ENCODE measurements around the gene LRRC3. TPM values are rescaled to one million over a fixed set of nuclear protein-coding genes. Genes with fewer than 3 reads are reported as not detected.

The LRRC3 gene
- total and polyA plus RNA-seq, 2 of the 4 experiments (the other 2 are of a cell fraction) = under 0.01 to 0.38 TPM

DNA sequence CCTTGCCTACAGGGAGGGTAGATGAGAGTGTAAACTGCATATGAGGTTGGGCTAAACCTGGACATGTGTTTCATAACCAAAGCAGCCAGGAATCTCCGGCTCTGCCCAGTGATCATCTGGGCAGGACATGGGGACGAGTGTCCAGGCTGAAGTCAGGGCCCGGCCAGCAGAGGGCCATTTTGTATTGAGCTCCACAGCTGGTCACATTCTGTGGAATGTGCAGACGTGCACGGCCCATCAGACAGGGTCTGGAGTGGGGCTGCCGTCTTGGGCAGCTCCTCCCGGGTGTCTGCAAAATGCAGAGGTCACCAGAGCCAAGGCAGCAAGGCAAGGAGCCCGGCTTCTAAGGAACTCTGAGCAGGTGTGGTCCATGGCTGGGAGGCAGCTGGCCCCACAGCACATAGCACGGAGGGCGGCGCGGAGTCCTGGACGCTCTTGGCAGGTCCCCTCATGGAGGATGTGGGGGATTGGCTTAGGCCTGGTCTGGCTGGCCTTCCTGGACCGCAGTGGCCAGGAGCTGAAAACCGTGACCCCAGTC, 6.2 kb downstream of the LRRC3 start:
- H3K56ac ChIP-seq (ENCODE audit: extremely low read depth, insufficient read depth, low read length) = no peak overlapping the region
- H3K4ac ChIP-seq (ENCODE audit: low read depth, low read length) = no peak overlapping the region
- H3K27me3 ChIP-seq (ENCODE audit: control insufficient read depth, insufficient read depth, low read length) = no peaks in the 10 kb centered on the region
- DNase-seq = no peak
- H2AFZ ChIP-seq (replicated peaks; ENCODE audit: low read length, poor library complexity) = no peak overlapping the region
- H4K20me1 ChIP-seq (ENCODE audit: insufficient read depth, low read length) = no peaks in the 10 kb centered on the region
- H2AK9ac ChIP-seq (replicated peaks; ENCODE audit: low read depth, low read length, poor library complexity) = no peak overlapping the region
- H3K36me3 ChIP-seq (ENCODE audit: control insufficient read depth, insufficient read depth, low read length) = no peaks in the 10 kb centered on the region
- H4K5ac ChIP-seq (ENCODE audit: low read depth, low read length) = no peak overlapping the region
- no peak overlapping the region for H2BK15ac ChIP-seq (ENCODE audit: low read depth, low read length)
- dilution Hi-C loops (cut with HindIII; ENCODE audit: low sequenced_read_pairs, unreplicated experiment) = no loop called here
- ChIA-PET CTCF (interaction anchor here (0.6 kb wide), 1 partner anchor 9 kb away, joined by 4 read pairs; no protein-coding TSS in a partner anchor), POLR2A (ENCODE audit: unreplicated experiment) (no interaction called here)
- 34% methylated on average over 9 of the region's 15 CpGs; no CpG with 5 or more reads in 1 of the 2 experiments for WGBS, 2 experiments (ENCODE audit: extremely low coverage in 2 of 2, insufficient read length in 1 of 2)
- BruUV-seq (replicated peaks) = no TSS peak
- H3K23ac ChIP-seq (ENCODE audit: low read depth, low read length) = no peak overlapping the region
- in situ Hi-C loops (cut with MboI; ENCODE audit: low sequenced_read_pairs) = no loop called here
- H3K14ac ChIP-seq (replicated peaks; ENCODE audit: low read depth, low read length) = no peak overlapping the region
- no peak overlapping the region for H3K27ac ChIP-seq (ENCODE audit: insufficient read depth, low read length)
- no peaks in the 10 kb centered on the region for H3K9me1 ChIP-seq (ENCODE audit: insufficient read depth, low read length)
- H3K4me2 ChIP-seq (ENCODE audit: low read depth, low read length) = no peak overlapping the region
- H3K18ac ChIP-seq (ENCODE audit: low read depth, low read length) = no peak overlapping the region
- no peak overlapping the region for H4K8ac ChIP-seq (ENCODE audit: low read depth in 2 of 2, low read length in 2 of 2)
- no peak overlapping the region for H3K4me3 ChIP-seq (ENCODE audit: insufficient read depth, low read depth, low read length)
- no peaks in the 10 kb centered on the region for H3K4me1 ChIP-seq (ENCODE audit: control insufficient read depth, insufficient read depth, low read length)
- H2AK5ac ChIP-seq (ENCODE audit: low read depth, low read length) = no peak overlapping the region
- H3K79me1 ChIP-seq (ENCODE audit: low read depth in 1 of 2, low read length in 2 of 2) = no peaks in the 10 kb centered on the region
- TF ChIP-seq RCOR1 (IDR thresholded peaks at IDR 0.05; ENCODE audit: insufficient replicate concordance, low read length) (no peak), CHD1 (IDR thresholded peaks at IDR 0.05; ENCODE audit: low read depth, low read length) (no peak), SMC3 (IDR thresholded peaks at IDR 0.05; ENCODE audit: low read depth, low read length) (no peak), NFE2L2 (IDR thresholded peaks at IDR 0.05; ENCODE audit: low read depth, low read length) (no peak), RFX5 (IDR thresholded peaks at IDR 0.05; ENCODE audit: low read depth, low read length) (no peak), BHLHE40 (IDR thresholded peaks at IDR 0.05; ENCODE audit: low read depth, low read length) (no peak), POLR2A (IDR thresholded peaks at IDR 0.05; ENCODE audit: low read depth, low read length) (no peak), MAZ (IDR thresholded peaks at IDR 0.05; ENCODE audit: borderline replicate concordance, low read depth, low read length) (no peak), MXI1 (IDR thresholded peaks at IDR 0.05; ENCODE audit: borderline replicate concordance, low read depth, low read length) (no peak), FOS (IDR thresholded peaks at IDR 0.05; ENCODE audit: low read depth, low read length) (no peak), MAFK (IDR thresholded peaks at IDR 0.05; ENCODE audit: low read depth, low read length) (no peak), CEBPB (IDR thresholded peaks at IDR 0.05; ENCODE audit: low read depth, low read length) (no peak), RAD21 (IDR thresholded peaks at IDR 0.05; ENCODE audit: low read length) (no peak)
- TF ChIP-seq, protein P1, sequence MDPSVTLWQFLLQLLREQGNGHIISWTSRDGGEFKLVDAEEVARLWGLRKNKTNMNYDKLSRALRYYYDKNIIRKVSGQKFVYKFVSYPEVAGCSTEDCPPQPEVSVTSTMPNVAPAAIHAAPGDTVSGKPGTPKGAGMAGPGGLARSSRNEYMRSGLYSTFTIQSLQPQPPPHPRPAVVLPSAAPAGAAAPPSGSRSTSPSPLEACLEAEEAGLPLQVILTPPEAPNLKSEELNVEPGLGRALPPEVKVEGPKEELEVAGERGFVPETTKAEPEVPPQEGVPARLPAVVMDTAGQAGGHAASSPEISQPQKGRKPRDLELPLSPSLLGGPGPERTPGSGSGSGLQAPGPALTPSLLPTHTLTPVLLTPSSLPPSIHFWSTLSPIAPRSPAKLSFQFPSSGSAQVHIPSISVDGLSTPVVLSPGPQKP (IDR thresholded peaks at IDR 0.05; ENCODE audit: borderline replicate concordance, low read depth, low read length) = no peak
- TF ChIP-seq, protein P2, sequence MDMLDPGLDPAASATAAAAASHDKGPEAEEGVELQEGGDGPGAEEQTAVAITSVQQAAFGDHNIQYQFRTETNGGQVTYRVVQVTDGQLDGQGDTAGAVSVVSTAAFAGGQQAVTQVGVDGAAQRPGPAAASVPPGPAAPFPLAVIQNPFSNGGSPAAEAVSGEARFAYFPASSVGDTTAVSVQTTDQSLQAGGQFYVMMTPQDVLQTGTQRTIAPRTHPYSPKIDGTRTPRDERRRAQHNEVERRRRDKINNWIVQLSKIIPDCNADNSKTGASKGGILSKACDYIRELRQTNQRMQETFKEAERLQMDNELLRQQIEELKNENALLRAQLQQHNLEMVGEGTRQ (IDR thresholded peaks at IDR 0.05; ENCODE audit: low read depth, low read length) = no peak
- TF ChIP-seq, protein P3, sequence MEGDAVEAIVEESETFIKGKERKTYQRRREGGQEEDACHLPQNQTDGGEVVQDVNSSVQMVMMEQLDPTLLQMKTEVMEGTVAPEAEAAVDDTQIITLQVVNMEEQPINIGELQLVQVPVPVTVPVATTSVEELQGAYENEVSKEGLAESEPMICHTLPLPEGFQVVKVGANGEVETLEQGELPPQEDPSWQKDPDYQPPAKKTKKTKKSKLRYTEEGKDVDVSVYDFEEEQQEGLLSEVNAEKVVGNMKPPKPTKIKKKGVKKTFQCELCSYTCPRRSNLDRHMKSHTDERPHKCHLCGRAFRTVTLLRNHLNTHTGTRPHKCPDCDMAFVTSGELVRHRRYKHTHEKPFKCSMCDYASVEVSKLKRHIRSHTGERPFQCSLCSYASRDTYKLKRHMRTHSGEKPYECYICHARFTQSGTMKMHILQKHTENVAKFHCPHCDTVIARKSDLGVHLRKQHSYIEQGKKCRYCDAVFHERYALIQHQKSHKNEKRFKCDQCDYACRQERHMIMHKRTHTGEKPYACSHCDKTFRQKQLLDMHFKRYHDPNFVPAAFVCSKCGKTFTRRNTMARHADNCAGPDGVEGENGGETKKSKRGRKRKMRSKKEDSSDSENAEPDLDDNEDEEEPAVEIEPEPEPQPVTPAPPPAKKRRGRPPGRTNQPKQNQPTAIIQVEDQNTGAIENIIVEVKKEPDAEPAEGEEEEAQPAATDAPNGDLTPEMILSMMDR (conservative IDR thresholded peaks at IDR 0.05; ENCODE audit: low read depth, low read length) = no peak
- H2BK5ac ChIP-seq (ENCODE audit: low read depth, low read length, poor library complexity, severe bottlenecking) = no peak overlapping the region
- no peak overlapping the region for H2BK20ac ChIP-seq (ENCODE audit: low read depth, low read length)
- 0 out of 2 replicates have a peak, but pooled peaks have one; percentile 40 for ATAC-seq (ENCODE audit: low read depth)
- no peak overlapping the region for H2BK120ac ChIP-seq (ENCODE audit: low read depth, low read length)
- H3K9ac ChIP-seq (ENCODE audit: low read depth, low read length) = no peak overlapping the region
- intact Hi-C loops (cut with micrococcal nuclease) = no loop called here
- no peaks in the 10 kb centered on the region for H3K9me3 ChIP-seq (ENCODE audit: control insufficient read depth, insufficient read depth, low read length)
- H4K91ac ChIP-seq (ENCODE audit: insufficient read depth, low read depth, low read length) = no peak overlapping the region

Measured in IMR-90 (cell line).